Measurements from ENCODE around the gene SLC30A10.

GRCh38 chr1:219940707-219941106, 12.3 kb upstream of the SLC30A10 start:
- no peak for TF ChIP-seq CTCF (IDR thresholded peaks at IDR 0.05)
- TF ChIP-seq POLR2A (IDR thresholded peaks at IDR 0.05) = no peak
